HepG2 (cell line): ENCODE results near the gene KRI1. TPM values are rescaled to one million over a fixed set of nuclear protein-coding genes. Genes with fewer than 3 reads are reported as not detected.

Experiments used
- ELF3 ChIP-seq: IDR thresholded peaks from 2 replicates; pipeline ENCODE4 v1.6.1; 2016; ENCODE audit warnings: missing genetic modification reagents, missing compliant biosample characterization
- NFE2 ChIP-seq: sonication (generic); formaldehyde crosslinking; IDR thresholded peaks from 2 replicates; pipeline ENCODE4 v1.4.0; 2020; ENCODE audit warnings: missing genetic modification reagents
- POLR2AphosphoS2 ChIP-seq: IDR thresholded peaks from 2 replicates; pipeline ENCODE4 v1.6.1; 2011; ENCODE audit warnings: low read depth, low read length, improper control_type of control experiment
- SNAPC2 ChIP-seq: sonication (generic); formaldehyde crosslinking; IDR thresholded peaks from 2 replicates; pipeline ENCODE4 v1.8.1; 2022; ENCODE audit warnings: mild to moderate bottlenecking, missing genetic modification reagents
- ZNF180 ChIP-seq: sonication (generic); formaldehyde crosslinking; IDR thresholded peaks from 2 replicates; pipeline ENCODE4 v1.4.0; 2020; ENCODE audit warnings: low read depth, missing genetic modification reagents, borderline replicate concordance
- ZNF230 ChIP-seq: sonication (generic); formaldehyde crosslinking; IDR thresholded peaks from 2 replicates; pipeline ENCODE4 v1.4.0; 2020; ENCODE audit warnings: mild to moderate bottlenecking, missing genetic modification reagents
- ZNF790 ChIP-seq: sonication (generic); formaldehyde crosslinking; IDR thresholded peaks from 2 replicates; pipeline ENCODE4 v1.8.0; 2022; ENCODE audit warnings: missing genetic modification reagents, mild to moderate bottlenecking, borderline replicate concordance
- ZNF850 ChIP-seq: sonication (generic); formaldehyde crosslinking; conservative IDR thresholded peaks from 2 replicates; pipeline ENCODE4 v1.9.0; 2021; ENCODE audit warnings: mild to moderate bottlenecking, missing genetic modification reagents
- polyA plus RNA-seq, 8 experiments: library from polyadenylated mRNA; depleted of rRNA in 3 of 8; stranded (reverse) in 7 of 8; unstranded in 1 of 8; fragments of >200 nt; fragmentation: Illumina TruSeq in 4 of 8; extraction: Trizol in 4 of 8; gene quantifications; 2 replicates each; pipeline versions ENCODE4 v1.2.1 to v1.2.3, GENCODE V29; 2011 to 2016; ENCODE audit warnings: low read depth in 4 of 8, missing spikeins in 1 of 8, mixed read lengths in 1 of 8; ENCODE audit not compliant: insufficient read depth in 1 of 8
- total RNA-seq, 5 experiments: library from RNA; depleted of rRNA; stranded (reverse); fragments of >200 nt; fragmentation: Illumina TruSeq; extraction: Trizol; gene quantifications; 2 replicates each; pipeline ENCODE4 v1.2.3, GENCODE V29; 2016; ENCODE audit warnings: low read depth in 1 of 5
- TF ChIP-seq, protein P1 (sequence below): sonication (generic); formaldehyde crosslinking; IDR thresholded peaks from 2 replicates; pipeline ENCODE4 v1.8.1; 2022; ENCODE audit warnings: low read depth, mild to moderate bottlenecking, missing genetic modification reagents
- TF ChIP-seq, protein P2 (sequence below): sonication (generic); formaldehyde crosslinking; IDR thresholded peaks from 2 replicates; pipeline ENCODE4 v1.5.0; 2020; ENCODE audit warnings: missing genetic modification reagents
- TF ChIP-seq, protein P3 (sequence below): sonication (generic); formaldehyde crosslinking; IDR thresholded peaks from 2 replicates; pipeline ENCODE4 v1.4.0; 2020; ENCODE audit warnings: missing genetic modification reagents
- TF ChIP-seq, protein P4 (sequence below): sonication (generic); formaldehyde crosslinking; IDR thresholded peaks from 2 replicates; pipeline ENCODE4 v1.4.0; 2020; ENCODE audit warnings: low read depth, missing genetic modification reagents
- TF ChIP-seq, protein P5 (sequence below): sonication (generic); formaldehyde crosslinking; IDR thresholded peaks from 2 replicates; pipeline ENCODE4 v1.4.0; 2020; ENCODE audit warnings: missing genetic modification reagents

The KRI1 gene
- total and polyA plus RNA-seq, 2 of the 13 experiments (the other 11 are each of a cell fraction or from before 2014, with no cell fraction given), result 9.1 to 11.7 TPM

DNA sequence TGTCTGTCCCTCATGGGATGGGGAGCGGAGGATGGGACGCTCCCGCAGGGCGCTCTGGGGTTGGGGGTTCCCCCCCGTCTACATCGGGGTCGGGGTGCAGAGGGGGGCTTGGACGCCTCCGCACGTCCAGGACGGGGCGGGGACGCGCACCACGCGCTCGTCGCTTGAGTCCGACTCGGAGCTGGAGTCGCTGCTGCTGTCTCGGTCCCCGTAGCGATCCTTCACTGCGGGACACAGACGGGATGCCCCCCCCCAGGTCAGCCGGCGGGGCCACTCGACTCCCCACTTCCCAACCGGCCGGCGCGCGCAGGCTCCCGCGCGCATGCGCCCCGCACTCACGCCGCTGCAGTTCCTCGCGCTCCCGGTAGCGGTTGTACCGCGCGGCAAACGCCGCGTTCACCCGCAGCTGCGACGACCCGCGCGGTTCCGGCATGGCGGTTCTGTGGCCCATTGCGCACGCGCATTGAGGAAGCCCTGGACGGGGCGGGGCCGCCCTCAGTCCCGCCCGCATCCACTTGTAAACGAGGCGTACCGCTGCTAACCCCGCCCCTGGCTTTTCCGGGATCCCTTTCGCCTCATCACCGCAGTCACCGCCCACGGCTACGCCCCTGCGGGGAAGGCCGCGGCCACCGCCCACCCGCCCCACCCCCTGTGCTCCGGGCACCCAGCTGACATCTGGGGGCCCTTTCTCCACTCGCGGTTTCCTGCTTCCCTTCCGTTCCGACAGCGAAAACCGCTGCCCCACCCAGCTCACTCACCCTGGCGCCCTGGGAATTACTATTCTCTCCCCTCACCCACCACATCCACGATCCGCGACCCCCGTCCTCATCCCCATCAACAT is at the start of gene KRI1 (continued):
- TF ChIP-seq, protein P1, sequence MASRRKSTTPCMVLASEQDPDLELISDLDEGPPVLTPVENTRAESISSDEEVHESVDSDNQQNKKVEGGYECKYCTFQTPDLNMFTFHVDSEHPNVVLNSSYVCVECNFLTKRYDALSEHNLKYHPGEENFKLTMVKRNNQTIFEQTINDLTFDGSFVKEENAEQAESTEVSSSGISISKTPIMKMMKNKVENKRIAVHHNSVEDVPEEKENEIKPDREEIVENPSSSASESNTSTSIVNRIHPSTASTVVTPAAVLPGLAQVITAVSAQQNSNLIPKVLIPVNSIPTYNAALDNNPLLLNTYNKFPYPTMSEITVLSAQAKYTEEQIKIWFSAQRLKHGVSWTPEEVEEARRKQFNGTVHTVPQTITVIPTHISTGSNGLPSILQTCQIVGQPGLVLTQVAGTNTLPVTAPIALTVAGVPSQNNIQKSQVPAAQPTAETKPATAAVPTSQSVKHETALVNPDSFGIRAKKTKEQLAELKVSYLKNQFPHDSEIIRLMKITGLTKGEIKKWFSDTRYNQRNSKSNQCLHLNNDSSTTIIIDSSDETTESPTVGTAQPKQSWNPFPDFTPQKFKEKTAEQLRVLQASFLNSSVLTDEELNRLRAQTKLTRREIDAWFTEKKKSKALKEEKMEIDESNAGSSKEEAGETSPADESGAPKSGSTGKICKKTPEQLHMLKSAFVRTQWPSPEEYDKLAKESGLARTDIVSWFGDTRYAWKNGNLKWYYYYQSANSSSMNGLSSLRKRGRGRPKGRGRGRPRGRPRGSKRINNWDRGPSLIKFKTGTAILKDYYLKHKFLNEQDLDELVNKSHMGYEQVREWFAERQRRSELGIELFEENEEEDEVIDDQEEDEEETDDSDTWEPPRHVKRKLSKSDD, result no peak
- TF ChIP-seq ZNF180 (CRISPR knock-in tag) (no peak), ZNF230 (CRISPR knock-in tag) (peak; percentile 93; the same call in 1 of the 2 replicates), ZNF850 (no peak; the same call in 1 of the 2 replicates), SNAPC2 (CRISPR knock-in tag) (no peak), ZNF790 (CRISPR knock-in tag) (no peak), NFE2 (CRISPR knock-in tag) (no peak), POLR2AphosphoS2 (no peak), ELF3 (CRISPR knock-in tag) (peak; percentile 79)
- TF ChIP-seq, protein P2, sequence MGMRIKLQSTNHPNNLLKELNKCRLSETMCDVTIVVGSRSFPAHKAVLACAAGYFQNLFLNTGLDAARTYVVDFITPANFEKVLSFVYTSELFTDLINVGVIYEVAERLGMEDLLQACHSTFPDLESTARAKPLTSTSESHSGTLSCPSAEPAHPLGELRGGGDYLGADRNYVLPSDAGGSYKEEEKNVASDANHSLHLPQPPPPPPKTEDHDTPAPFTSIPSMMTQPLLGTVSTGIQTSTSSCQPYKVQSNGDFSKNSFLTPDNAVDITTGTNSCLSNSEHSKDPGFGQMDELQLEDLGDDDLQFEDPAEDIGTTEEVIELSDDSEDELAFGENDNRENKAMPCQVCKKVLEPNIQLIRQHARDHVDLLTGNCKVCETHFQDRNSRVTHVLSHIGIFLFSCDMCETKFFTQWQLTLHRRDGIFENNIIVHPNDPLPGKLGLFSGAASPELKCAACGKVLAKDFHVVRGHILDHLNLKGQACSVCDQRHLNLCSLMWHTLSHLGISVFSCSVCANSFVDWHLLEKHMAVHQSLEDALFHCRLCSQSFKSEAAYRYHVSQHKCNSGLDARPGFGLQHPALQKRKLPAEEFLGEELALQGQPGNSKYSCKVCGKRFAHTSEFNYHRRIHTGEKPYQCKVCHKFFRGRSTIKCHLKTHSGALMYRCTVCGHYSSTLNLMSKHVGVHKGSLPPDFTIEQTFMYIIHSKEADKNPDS (CRISPR knock-in tag), result no peak
- TF ChIP-seq, protein P3, sequence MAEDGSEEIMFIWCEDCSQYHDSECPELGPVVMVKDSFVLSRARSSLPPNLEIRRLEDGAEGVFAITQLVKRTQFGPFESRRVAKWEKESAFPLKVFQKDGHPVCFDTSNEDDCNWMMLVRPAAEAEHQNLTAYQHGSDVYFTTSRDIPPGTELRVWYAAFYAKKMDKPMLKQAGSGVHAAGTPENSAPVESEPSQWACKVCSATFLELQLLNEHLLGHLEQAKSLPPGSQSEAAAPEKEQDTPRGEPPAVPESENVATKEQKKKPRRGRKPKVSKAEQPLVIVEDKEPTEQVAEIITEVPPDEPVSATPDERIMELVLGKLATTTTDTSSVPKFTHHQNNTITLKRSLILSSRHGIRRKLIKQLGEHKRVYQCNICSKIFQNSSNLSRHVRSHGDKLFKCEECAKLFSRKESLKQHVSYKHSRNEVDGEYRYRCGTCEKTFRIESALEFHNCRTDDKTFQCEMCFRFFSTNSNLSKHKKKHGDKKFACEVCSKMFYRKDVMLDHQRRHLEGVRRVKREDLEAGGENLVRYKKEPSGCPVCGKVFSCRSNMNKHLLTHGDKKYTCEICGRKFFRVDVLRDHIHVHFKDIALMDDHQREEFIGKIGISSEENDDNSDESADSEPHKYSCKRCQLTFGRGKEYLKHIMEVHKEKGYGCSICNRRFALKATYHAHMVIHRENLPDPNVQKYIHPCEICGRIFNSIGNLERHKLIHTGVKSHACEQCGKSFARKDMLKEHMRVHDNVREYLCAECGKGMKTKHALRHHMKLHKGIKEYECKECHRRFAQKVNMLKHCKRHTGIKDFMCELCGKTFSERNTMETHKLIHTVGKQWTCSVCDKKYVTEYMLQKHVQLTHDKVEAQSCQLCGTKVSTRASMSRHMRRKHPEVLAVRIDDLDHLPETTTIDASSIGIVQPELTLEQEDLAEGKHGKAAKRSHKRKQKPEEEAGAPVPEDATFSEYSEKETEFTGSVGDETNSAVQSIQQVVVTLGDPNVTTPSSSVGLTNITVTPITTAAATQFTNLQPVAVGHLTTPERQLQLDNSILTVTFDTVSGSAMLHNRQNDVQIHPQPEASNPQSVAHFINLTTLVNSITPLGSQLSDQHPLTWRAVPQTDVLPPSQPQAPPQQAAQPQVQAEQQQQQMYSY (CRISPR knock-in tag), result no peak
- TF ChIP-seq, protein P4, sequence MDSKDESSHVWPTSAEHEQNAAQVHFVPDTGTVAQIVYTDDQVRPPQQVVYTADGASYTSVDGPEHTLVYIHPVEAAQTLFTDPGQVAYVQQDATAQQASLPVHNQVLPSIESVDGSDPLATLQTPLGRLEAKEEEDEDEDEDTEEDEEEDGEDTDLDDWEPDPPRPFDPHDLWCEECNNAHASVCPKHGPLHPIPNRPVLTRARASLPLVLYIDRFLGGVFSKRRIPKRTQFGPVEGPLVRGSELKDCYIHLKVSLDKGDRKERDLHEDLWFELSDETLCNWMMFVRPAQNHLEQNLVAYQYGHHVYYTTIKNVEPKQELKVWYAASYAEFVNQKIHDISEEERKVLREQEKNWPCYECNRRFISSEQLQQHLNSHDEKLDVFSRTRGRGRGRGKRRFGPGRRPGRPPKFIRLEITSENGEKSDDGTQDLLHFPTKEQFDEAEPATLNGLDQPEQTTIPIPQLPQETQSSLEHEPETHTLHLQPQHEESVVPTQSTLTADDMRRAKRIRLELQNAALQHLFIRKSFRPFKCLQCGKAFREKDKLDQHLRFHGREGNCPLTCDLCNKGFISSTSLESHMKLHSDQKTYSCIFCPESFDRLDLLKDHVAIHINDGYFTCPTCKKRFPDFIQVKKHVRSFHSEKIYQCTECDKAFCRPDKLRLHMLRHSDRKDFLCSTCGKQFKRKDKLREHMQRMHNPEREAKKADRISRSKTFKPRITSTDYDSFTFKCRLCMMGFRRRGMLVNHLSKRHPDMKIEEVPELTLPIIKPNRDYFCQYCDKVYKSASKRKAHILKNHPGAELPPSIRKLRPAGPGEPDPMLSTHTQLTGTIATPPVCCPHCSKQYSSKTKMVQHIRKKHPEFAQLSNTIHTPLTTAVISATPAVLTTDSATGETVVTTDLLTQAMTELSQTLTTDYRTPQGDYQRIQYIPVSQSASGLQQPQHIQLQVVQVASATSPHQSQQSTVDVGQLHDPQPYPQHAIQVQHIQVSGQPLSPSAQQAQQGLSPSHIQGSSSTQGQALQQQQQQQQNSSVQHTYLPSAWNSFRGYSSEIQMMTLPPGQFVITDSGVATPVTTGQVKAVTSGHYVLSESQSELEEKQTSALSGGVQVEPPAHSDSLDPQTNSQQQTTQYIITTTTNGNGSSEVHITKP (CRISPR knock-in tag), result no peak; the same call in 1 of the 2 replicates
- TF ChIP-seq, protein P5, sequence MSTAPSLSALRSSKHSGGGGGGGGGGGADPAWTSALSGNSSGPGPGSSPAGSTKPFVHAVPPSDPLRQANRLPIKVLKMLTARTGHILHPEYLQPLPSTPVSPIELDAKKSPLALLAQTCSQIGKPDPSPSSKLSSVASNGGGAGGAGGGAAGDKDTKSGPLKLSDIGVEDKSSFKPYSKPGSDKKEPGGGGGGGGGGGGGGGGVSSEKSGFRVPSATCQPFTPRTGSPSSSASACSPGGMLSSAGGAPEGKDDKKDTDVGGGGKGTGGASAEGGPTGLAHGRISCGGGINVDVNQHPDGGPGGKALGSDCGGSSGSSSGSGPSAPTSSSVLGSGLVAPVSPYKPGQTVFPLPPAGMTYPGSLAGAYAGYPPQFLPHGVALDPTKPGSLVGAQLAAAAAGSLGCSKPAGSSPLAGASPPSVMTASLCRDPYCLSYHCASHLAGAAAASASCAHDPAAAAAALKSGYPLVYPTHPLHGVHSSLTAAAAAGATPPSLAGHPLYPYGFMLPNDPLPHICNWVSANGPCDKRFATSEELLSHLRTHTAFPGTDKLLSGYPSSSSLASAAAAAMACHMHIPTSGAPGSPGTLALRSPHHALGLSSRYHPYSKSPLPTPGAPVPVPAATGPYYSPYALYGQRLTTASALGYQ, result peak; percentile 38; the same call in 1 of the 2 replicates
